Right lobe of liver (tissue), 6 donors: Measurements from ENCODE around the gene MBOAT1. TPM values are rescaled to one million over a fixed set of nuclear protein-coding genes. Genes with fewer than 3 reads are reported as not detected.

Experiments
- ATAC-seq, 4 donors: fragments of 200-7000 bp; cut with Tn5 transposase; one replicate each; pipeline ENCODE4 v1.9.1; 2020; ENCODE audit warnings: mild to moderate bottlenecking in 4 of 4, moderate library complexity in 4 of 4
- DNase-seq, 3 donors: peaks; one replicate each; pipeline ENCODE4 v3.0.0-alpha.2; 2020
- H3K27ac ChIP-seq, 3 donors: fragments of 200-600 bp; one replicate each; pipeline ENCODE4 v1.8.0; 2022
- H3K27me3 ChIP-seq, 2 donors: fragments of 200-600 bp; one replicate each; pipeline ENCODE4 v1.8.0; 2022
- H3K36me3 ChIP-seq, 4 donors: fragments of 200-600 bp; sonication (generic) in 1 of 4; one replicate each; pipeline versions ENCODE4 v1.5.1 to v1.8.0; 2017 to 2022; ENCODE audit warnings: control low read depth in 1 of 4
- H3K4me1 ChIP-seq, 4 donors: fragments of 200-600 bp; sonication (generic) in 1 of 4; one replicate each; pipeline versions ENCODE4 v1.5.1 to v1.8.0; 2017 to 2022; ENCODE audit warnings: control low read depth in 1 of 4
- H3K4me3 ChIP-seq, 3 donors: fragments of 200-600 bp; one replicate each; pipeline ENCODE4 v1.8.0; 2022
- H3K9me3 ChIP-seq, 4 donors: fragments of 200-600 bp; sonication (generic) in 1 of 4; one replicate each; pipeline versions ENCODE4 v1.5.1 to v1.8.0; 2017 to 2022; ENCODE audit warnings: control low read depth in 1 of 4
- CTCF ChIP-seq, 4 donors: fragments of 200-600 bp in 3 of 4; fragments of 450-650 bp in 1 of 4; IDR thresholded peaks; one replicate each; pipeline versions ENCODE4 v1.5.1 to v1.8.0; 2016 to 2022; ENCODE audit warnings: antibody characterized with exemption in 4 of 4, mild to moderate bottlenecking in 2 of 4
- POLR2A ChIP-seq: fragments of 450-650 bp; IDR thresholded peaks from one replicate; pipeline ENCODE4 v1.6.1; 2017; ENCODE audit warnings: antibody characterized with exemption, mild to moderate bottlenecking
- WGBS: methylation state at CpG from one replicate; pipeline ENCODE4 v1.1.6; 2018; ENCODE audit warnings: low coverage, low lambda C conversion rate; ENCODE audit not compliant: insufficient coverage; ENCODE audit errors: missing lambda C conversion rate; 5-methylcytosine and 5-hydroxymethylcytosine counted together
- intact Hi-C, 2 donors: fragments of 100-400 bp; cut with DNase I; formaldehyde crosslinking; loops; one replicate each; pipeline versions ENCODE4 v1.11.2 to v1.14.1; 2022
- total RNA-seq, 6 experiments: library from RNA; depleted of rRNA in 2 of 6; stranded (reverse); fragments of >200 nt in 2 of 6; fragmentation: NEBNext Ultra II Directional in 3 of 6; extraction: Animal tissue kit (Norgen Biotek cat#: 25700) in 3 of 6; gene quantifications; one replicate each; pipeline versions ENCODE4 v1.1.0 to v1.2.4, GENCODE V29; 2016 to 2023
- donor health status: DM: no; HTN: yes; CAD: no.
- donor health status: DM: no; HTN: no; CAD: no.
- donor health status: DM: no; HTN: no; CAD: no.
- donor health status: DM: no; HTN: yes; CAD: no.
- donor health status: DM: no; HTN: yes; CAD: no.

MBOAT1 gene
- total RNA-seq, 6 experiments from 2014 or later, result 3.6 to 10.0 (median 5.9) TPM

- Histone ChIP-seq H3K4me3 (no peak overlapping the region), H3K27ac (no peak overlapping the region), H3K4me1 (no peaks in the 10 kb centered on the region), H3K27me3 (no peaks in the 10 kb centered on the region), H3K36me3 (peaks cover 0 to 7% (median 0%) of the 10 kb centered on the region in 4 donors), H3K9me3 (no peaks in the 10 kb centered on the region)
- ATAC-seq, result no peak
- no peak for DNase-seq
- intact Hi-C loops, result no loop called here
- TF ChIP-seq POLR2A, result no peak
- TF ChIP-seq CTCF (IDR thresholded peaks at IDR 0.05), result no peak
- 84% methylated on average over 5 of the region's 6 CpGs for WGBS
These were observed 102.7 kb downstream of the MBOAT1 start for GRCh38 chr6:20109526-20109925.

- Histone ChIP-seq H3K36me3 (peaks cover 0 to 11% (median 4%) of the 10 kb centered on the region in 4 donors), H3K4me3 (no peak overlapping the region), H3K9me3 (no peaks in the 10 kb centered on the region), H3K4me1 (no peaks in the 10 kb centered on the region), H3K27ac (no peak overlapping the region), H3K27me3 (no peaks in the 10 kb centered on the region)
- DNase-seq, result no peak
- no peak for ATAC-seq
- intact Hi-C loops, result no loop called here
- 94% methylated on average over 4 of the region's 4 CpGs for WGBS
- TF ChIP-seq CTCF (IDR thresholded peaks at IDR 0.05) (no peak), POLR2A (no peak)
These were observed 106.4 kb downstream of the MBOAT1 start for GRCh38 chr6:20105838-20106237.

- no peak for TF ChIP-seq POLR2A
- no peak for TF ChIP-seq CTCF (IDR thresholded peaks at IDR 0.05)
- Histone ChIP-seq H3K9me3 (no peaks in the 10 kb centered on the region), H3K4me1 (no peaks in the 10 kb centered on the region), H3K27me3 (no peaks in the 10 kb centered on the region), H3K4me3 (no peak overlapping the region), H3K27ac (no peak overlapping the region), H3K36me3 (peaks cover 0 to 11% (median 4%) of the 10 kb centered on the region in 4 donors)
- WGBS, result 85% methylated on average over 2 of the region's 2 CpGs
- ATAC-seq (no peak), DNase-seq (no peak)
- intact Hi-C loops, result no loop called here
These were observed 107.6 kb downstream of the MBOAT1 start for GRCh38 chr6:20104696-20105095.

- Histone ChIP-seq H3K9me3 (no peaks in the 10 kb centered on the region), H3K27me3 (no peaks in the 10 kb centered on the region), H3K27ac (no peak overlapping the region), H3K4me3 (no peak overlapping the region), H3K4me1 (no peaks in the 10 kb centered on the region), H3K36me3 (peaks cover 0 to 12% (median 4%) of the 10 kb centered on the region in 4 donors)
- no peak for DNase-seq
- WGBS, result 91% methylated on average over 8 of the region's 8 CpGs
- no peak for ATAC-seq
- intact Hi-C loops, result no loop called here
- no peak for TF ChIP-seq POLR2A
- no peak for TF ChIP-seq CTCF (IDR thresholded peaks at IDR 0.05)
These were observed 109.7 kb downstream of the MBOAT1 start for GRCh38 chr6:20102397-20103073.
